ENCODE results near the gene ZNF502. TPM values are rescaled to one million over a fixed set of nuclear protein-coding genes. Genes with fewer than 3 reads are reported as not detected.

Gene ZNF502
- total and polyA plus RNA-seq, 2 of the 8 experiments (the other 6 are each of a cell fraction or from before 2014, with no cell fraction given), result 1.5 to 3.8 TPM

- Histone ChIP-seq H3K9me3 (ENCODE audit: insufficient read depth in 2 of 2, low read depth in 1 of 2, low read length in 1 of 2) (peaks cover 7 to 14% of the 10 kb centered on the region in 2 experiments), H3K4ac (replicated peaks; ENCODE audit: insufficient read length, low read depth, low read length) (no peak overlapping the region), H2BK20ac (ENCODE audit: low read length) (no peak overlapping the region), H2BK120ac (replicated peaks; ENCODE audit: low read depth, low read length) (no peak overlapping the region), H3K79me2 (ENCODE audit: control insufficient read depth in 1 of 2, insufficient read depth in 2 of 2, low read length in 2 of 2) (peaks cover 0 to 70% of the 10 kb centered on the region in 2 experiments; a peak in 3 of 4 replicates), H3K36me3 (ENCODE audit: control insufficient read depth in 2 of 4, insufficient read depth in 4 of 4, low read length in 3 of 4) (peaks cover 3 to 32% (median 13%) of the 10 kb centered on the region in 4 experiments), H2BK5ac (ENCODE audit: low read depth, low read length) (no peak overlapping the region), H3K9ac (replicated peaks in 1 of 4; ENCODE audit: extremely low read depth in 1 of 4, low read depth in 3 of 4, low read length in 3 of 4) (no peak overlapping the region), H3K4me1 (replicated peaks in 1 of 4; ENCODE audit: control insufficient read depth in 3 of 4, insufficient read depth in 4 of 4, low read length in 3 of 4) (no peaks in the 10 kb centered on the region; a peak in 1 of 7 replicates), H3K23me2 (ENCODE audit: low read depth, low read length) (peaks cover 2% of the 10 kb centered on the region; the same call in 1 of the 2 replicates), H3K4me3 (ENCODE audit: extremely low read depth in 1 of 4, insufficient read depth in 2 of 4, low read depth in 3 of 4, low read length in 4 of 4) (no peak overlapping the region), H3K79me1 (ENCODE audit: low read depth, low read length) (peaks cover 5% of the 10 kb centered on the region; the same call in 1 of the 2 replicates), H2BK15ac (ENCODE audit: low read length) (no peak overlapping the region), H2AFZ (ENCODE audit: low read length) (no peak overlapping the region), H4K20me1 (replicated peaks in 1 of 2; ENCODE audit: control insufficient read depth in 1 of 2, insufficient read depth in 2 of 2, low read length in 2 of 2) (no peaks in the 10 kb centered on the region), H4K5ac (ENCODE audit: insufficient read length, low read depth, low read length) (no peak overlapping the region), H3K14ac (ENCODE audit: insufficient read length) (no peak overlapping the region), H3K27ac (ENCODE audit: low read depth, low read length) (no peak overlapping the region), H4K91ac (replicated peaks; ENCODE audit: insufficient read length, low read length) (no peak overlapping the region), H3K27me3 (replicated peaks in 1 of 4; ENCODE audit: control insufficient read depth in 3 of 4, extremely low read depth in 1 of 4, insufficient read depth in 3 of 4, low read length in 3 of 4) (no peaks in the 10 kb centered on the region), H3K56ac (replicated peaks; ENCODE audit: insufficient read length, low read depth, low read length) (no peak overlapping the region), H3K23ac (ENCODE audit: insufficient read length) (no peak overlapping the region), H3K4me2 (ENCODE audit: insufficient read depth in 1 of 2, low read depth in 2 of 2, low read length in 2 of 2) (no peak overlapping the region), H2BK12ac (ENCODE audit: low read depth, low read length) (no peak overlapping the region), H2AK5ac (ENCODE audit: low read depth, low read length) (no peak overlapping the region), H4K8ac (ENCODE audit: extremely low read depth, insufficient read depth, low read length) (no peak overlapping the region), H3K18ac (ENCODE audit: extremely low read depth, low read length) (no peak overlapping the region)
- CTCF ChIA-PET (ENCODE audit: partially characterized antibody), result no interaction called here
- TF ChIP-seq HDAC6 (IDR thresholded peaks at IDR 0.05; ENCODE audit: low read depth, low read length) (no peak), CREB1 (IDR thresholded peaks at IDR 0.05) (no peak), JUND (IDR thresholded peaks at IDR 0.05; ENCODE audit: low read length) (no peak), BACH1 (IDR thresholded peaks at IDR 0.05; ENCODE audit: low read length) (no peak), CBX8 (IDR thresholded peaks at IDR 0.05; ENCODE audit: borderline replicate concordance, low read depth, low read length) (no peak), GABPA (IDR thresholded peaks at IDR 0.05; ENCODE audit: borderline replicate concordance, insufficient read depth, low read length) (no peak), POLR2AphosphoS5 (IDR thresholded peaks at IDR 0.05; ENCODE audit: low read depth, low read length) (no peak), KDM1A (IDR thresholded peaks at IDR 0.05; ENCODE audit: borderline replicate concordance, low read length) (no peak), RFX5 (IDR thresholded peaks at IDR 0.05; ENCODE audit: borderline replicate concordance, low read depth, low read length) (no peak), TAF1 (IDR thresholded peaks at IDR 0.05; ENCODE audit: low read depth, low read length) (no peak), FOSL1 (IDR thresholded peaks at IDR 0.05; ENCODE audit: insufficient read depth, low read depth, low read length) (no peak), SAP30 (IDR thresholded peaks at IDR 0.05; ENCODE audit: insufficient read depth, insufficient replicate concordance, low read length) (no peak), SIX5 (IDR thresholded peaks at IDR 0.05; ENCODE audit: low read depth, low read length) (no peak), SIN3A (conservative IDR thresholded peaks at IDR 0.05 in 1 of 2, IDR thresholded peaks at IDR 0.05 in 1 of 2; ENCODE audit: low read depth in 1 of 2, low read length in 2 of 2) (no peak)
- POLR2A ChIA-PET (ENCODE audit: partially characterized antibody), result no interaction called here
- FAIRE-seq (no peak), DNase-seq (ENCODE audit: low read depth in 1 of 2, low spot score in 2 of 2) (no peak)
Measured at GRCh38 chr3:44764248-44764647, 51.8 kb downstream of the ZNF502 start.

All from H1 (cell line).